ENCODE results near the gene VAT1L. TPM values are rescaled to one million over a fixed set of nuclear protein-coding genes. Genes with fewer than 3 reads are reported as not detected.

The VAT1L gene
- total and polyA plus RNA-seq, 2 experiments from 2014 or later: 11.0 to 24.4 TPM

GRCh38 chr16:77888871-77889270 lies 100.5 kb downstream of the VAT1L start:
- Histone ChIP-seq H3F3A (replicated peaks; ENCODE audit: low read depth) (no peaks in the 10 kb centered on the region), H3K27me3 (ENCODE audit: insufficient read depth) (no peaks in the 10 kb centered on the region), H3K4me3 (no peak overlapping the region), H3K4me2 (no peak overlapping the region), H3K36me3 (ENCODE audit: insufficient read depth) (no peaks in the 10 kb centered on the region), H3K27ac (ENCODE audit: low read depth) (no peak overlapping the region), H3K79me2 (replicated peaks; ENCODE audit: insufficient read depth) (no peaks in the 10 kb centered on the region), H3K9me2 (ENCODE audit: insufficient read depth) (no peaks in the 10 kb centered on the region), H4K20me1 (replicated peaks; ENCODE audit: insufficient read depth) (no peaks in the 10 kb centered on the region), H2AFZ (no peak overlapping the region), H3K4me1 (ENCODE audit: insufficient read depth) (no peaks in the 10 kb centered on the region)
- H3K4me1 Mint-ChIP-seq: peaks cover under 1% of the 10 kb centered on the region; the same call in 2 of the 3 replicates
- H3K36me3 Mint-ChIP-seq (ENCODE audit: low read depth): peaks cover 3% of the 10 kb centered on the region; the same call in 2 of the 3 replicates
- H3K9me3 Mint-ChIP-seq: no peaks in the 10 kb centered on the region
- DNase-seq (ENCODE audit: low spot score) (no peak), ATAC-seq (no peak)
- TF ChIP-seq CREB1 (CRISPR knock-in tag; IDR thresholded peaks at IDR 0.05; ENCODE audit: low read depth) (no peak), JUNB (IDR thresholded peaks at IDR 0.05; ENCODE audit: unreplicated experiment) (no peak), CTCF (conservative IDR thresholded peaks at IDR 0.05; ENCODE audit: low read depth in 2 of 2) (no peak), ZNF331 (CRISPR knock-in tag; IDR thresholded peaks at IDR 0.05; ENCODE audit: low read depth) (no peak), EZH2phosphoT487 (IDR thresholded peaks at IDR 0.05; ENCODE audit: unreplicated experiment) (no peak), EZH2 (IDR thresholded peaks at IDR 0.05; ENCODE audit: low read depth, unreplicated experiment) (no peak), STAT1 (IDR thresholded peaks at IDR 0.05; ENCODE audit: unreplicated experiment) (no peak), NANOG (IDR thresholded peaks at IDR 0.05; ENCODE audit: borderline replicate concordance) (no peak), ZNF114 (CRISPR knock-in tag; IDR thresholded peaks at IDR 0.05) (no peak), POLR2AphosphoS5 (IDR thresholded peaks at IDR 0.05; ENCODE audit: low read depth) (no peak)
- TF ChIP-seq, protein P1, sequence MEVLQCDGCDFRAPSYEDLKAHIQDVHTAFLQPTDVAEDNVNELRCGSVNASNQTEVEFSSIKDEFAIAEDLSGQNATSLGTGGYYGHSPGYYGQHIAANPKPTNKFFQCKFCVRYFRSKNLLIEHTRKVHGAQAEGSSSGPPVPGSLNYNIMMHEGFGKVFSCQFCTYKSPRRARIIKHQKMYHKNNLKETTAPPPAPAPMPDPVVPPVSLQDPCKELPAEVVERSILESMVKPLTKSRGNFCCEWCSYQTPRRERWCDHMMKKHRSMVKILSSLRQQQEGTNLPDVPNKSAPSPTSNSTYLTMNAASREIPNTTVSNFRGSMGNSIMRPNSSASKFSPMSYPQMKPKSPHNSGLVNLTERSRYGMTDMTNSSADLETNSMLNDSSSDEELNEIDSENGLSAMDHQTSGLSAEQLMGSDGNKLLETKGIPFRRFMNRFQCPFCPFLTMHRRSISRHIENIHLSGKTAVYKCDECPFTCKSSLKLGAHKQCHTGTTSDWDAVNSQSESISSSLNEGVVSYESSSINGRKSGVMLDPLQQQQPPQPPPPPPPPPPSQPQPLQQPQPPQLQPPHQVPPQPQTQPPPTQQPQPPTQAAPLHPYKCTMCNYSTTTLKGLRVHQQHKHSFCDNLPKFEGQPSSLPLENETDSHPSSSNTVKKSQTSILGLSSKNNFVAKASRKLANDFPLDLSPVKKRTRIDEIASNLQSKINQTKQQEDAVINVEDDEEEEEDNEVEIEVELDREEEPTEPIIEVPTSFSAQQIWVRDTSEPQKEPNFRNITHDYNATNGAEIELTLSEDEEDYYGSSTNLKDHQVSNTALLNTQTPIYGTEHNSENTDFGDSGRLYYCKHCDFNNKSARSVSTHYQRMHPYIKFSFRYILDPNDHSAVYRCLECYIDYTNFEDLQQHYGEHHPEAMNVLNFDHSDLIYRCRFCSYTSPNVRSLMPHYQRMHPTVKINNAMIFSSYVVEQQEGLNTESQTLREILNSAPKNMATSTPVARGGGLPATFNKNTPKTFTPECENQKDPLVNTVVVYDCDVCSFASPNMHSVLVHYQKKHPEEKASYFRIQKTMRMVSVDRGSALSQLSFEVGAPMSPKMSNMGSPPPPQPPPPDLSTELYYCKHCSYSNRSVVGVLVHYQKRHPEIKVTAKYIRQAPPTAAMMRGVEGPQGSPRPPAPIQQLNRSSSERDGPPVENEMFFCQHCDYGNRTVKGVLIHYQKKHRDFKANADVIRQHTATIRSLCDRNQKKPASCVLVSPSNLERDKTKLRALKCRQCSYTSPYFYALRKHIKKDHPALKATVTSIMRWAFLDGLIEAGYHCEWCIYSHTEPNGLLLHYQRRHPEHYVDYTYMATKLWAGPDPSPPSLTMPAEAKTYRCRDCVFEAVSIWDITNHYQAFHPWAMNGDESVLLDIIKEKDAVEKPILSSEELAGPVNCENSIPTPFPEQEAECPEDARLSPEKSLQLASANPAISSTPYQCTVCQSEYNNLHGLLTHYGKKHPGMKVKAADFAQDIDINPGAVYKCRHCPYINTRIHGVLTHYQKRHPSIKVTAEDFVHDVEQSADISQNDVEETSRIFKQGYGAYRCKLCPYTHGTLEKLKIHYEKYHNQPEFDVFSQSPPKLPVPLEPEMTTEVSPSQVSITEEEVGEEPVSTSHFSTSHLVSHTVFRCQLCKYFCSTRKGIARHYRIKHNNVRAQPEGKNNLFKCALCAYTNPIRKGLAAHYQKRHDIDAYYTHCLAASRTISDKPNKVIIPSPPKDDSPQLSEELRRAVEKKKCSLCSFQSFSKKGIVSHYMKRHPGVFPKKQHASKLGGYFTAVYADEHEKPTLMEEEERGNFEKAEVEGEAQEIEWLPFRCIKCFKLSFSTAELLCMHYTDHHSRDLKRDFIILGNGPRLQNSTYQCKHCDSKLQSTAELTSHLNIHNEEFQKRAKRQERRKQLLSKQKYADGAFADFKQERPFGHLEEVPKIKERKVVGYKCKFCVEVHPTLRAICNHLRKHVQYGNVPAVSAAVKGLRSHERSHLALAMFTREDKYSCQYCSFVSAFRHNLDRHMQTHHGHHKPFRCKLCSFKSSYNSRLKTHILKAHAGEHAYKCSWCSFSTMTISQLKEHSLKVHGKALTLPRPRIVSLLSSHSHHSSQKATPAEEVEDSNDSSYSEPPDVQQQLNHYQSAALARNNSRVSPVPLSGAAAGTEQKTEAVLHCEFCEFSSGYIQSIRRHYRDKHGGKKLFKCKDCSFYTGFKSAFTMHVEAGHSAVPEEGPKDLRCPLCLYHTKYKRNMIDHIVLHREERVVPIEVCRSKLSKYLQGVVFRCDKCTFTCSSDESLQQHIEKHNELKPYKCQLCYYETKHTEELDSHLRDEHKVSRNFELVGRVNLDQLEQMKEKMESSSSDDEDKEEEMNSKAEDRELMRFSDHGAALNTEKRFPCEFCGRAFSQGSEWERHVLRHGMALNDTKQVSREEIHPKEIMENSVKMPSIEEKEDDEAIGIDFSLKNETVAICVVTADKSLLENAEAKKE (CRISPR knock-in tag; IDR thresholded peaks at IDR 0.05): no peak
- TF ChIP-seq, protein P2, sequence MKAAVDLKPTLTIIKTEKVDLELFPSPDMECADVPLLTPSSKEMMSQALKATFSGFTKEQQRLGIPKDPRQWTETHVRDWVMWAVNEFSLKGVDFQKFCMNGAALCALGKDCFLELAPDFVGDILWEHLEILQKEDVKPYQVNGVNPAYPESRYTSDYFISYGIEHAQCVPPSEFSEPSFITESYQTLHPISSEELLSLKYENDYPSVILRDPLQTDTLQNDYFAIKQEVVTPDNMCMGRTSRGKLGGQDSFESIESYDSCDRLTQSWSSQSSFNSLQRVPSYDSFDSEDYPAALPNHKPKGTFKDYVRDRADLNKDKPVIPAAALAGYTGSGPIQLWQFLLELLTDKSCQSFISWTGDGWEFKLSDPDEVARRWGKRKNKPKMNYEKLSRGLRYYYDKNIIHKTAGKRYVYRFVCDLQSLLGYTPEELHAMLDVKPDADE (IDR thresholded peaks at IDR 0.05): no peak
- TF ChIP-seq, protein P3, sequence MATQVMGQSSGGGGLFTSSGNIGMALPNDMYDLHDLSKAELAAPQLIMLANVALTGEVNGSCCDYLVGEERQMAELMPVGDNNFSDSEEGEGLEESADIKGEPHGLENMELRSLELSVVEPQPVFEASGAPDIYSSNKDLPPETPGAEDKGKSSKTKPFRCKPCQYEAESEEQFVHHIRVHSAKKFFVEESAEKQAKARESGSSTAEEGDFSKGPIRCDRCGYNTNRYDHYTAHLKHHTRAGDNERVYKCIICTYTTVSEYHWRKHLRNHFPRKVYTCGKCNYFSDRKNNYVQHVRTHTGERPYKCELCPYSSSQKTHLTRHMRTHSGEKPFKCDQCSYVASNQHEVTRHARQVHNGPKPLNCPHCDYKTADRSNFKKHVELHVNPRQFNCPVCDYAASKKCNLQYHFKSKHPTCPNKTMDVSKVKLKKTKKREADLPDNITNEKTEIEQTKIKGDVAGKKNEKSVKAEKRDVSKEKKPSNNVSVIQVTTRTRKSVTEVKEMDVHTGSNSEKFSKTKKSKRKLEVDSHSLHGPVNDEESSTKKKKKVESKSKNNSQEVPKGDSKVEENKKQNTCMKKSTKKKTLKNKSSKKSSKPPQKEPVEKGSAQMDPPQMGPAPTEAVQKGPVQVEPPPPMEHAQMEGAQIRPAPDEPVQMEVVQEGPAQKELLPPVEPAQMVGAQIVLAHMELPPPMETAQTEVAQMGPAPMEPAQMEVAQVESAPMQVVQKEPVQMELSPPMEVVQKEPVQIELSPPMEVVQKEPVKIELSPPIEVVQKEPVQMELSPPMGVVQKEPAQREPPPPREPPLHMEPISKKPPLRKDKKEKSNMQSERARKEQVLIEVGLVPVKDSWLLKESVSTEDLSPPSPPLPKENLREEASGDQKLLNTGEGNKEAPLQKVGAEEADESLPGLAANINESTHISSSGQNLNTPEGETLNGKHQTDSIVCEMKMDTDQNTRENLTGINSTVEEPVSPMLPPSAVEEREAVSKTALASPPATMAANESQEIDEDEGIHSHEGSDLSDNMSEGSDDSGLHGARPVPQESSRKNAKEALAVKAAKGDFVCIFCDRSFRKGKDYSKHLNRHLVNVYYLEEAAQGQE (IDR thresholded peaks at IDR 0.05; ENCODE audit: unreplicated experiment): no peak
- H3K4me3 Mint-ChIP-seq: no peak overlapping the region
- H3K27me3 Mint-ChIP-seq (ENCODE audit: insufficient read depth, low read depth, poor library complexity): no peaks in the 10 kb centered on the region
- H3K27ac Mint-ChIP-seq: no peak overlapping the region

Measured in GM23338 (cell line).